MM.1S (cell line): Measurements from ENCODE around the gene TCF12.
"Not testable (repeated sequence)": the region's sequence is repeated elsewhere in the genome, so short reads cannot be mapped to it uniquely, and the experiment has no call there.

Source experiments
- DNase-seq: peaks from one replicate; pipeline ENCODE4 v3.0.0-alpha.2; 2015
- H2AFZ ChIP-seq: fragments of 300-600 bp; sonication (generic); 2 replicates; pipeline ENCODE4 v1.6.0; 2016; ENCODE audit warnings: antibody characterized with exemption, low read length
- H3F3A ChIP-seq: fragments of 300-600 bp; sonication (generic); 2 replicates; pipeline ENCODE4 v1.6.1; 2016; ENCODE audit warnings: mild to moderate bottlenecking, antibody characterized with exemption, low read length, moderate library complexity, mixed read lengths; ENCODE audit not compliant: insufficient read depth
- H3K27ac ChIP-seq: fragments of 300-600 bp; sonication (generic); 2 replicates; pipeline ENCODE4 v1.5.1; 2016; ENCODE audit warnings: mild to moderate bottlenecking, low read length
- H3K27me3 ChIP-seq: fragments of 300-600 bp; sonication (generic); replicated peaks from 2 replicates; pipeline ENCODE4 v1.6.0; 2016; ENCODE audit warnings: low read length; ENCODE audit not compliant: insufficient read depth
- H3K36me3 ChIP-seq: fragments of 300-600 bp; sonication (generic); replicated peaks from 2 replicates; pipeline ENCODE4 v1.6.1; 2016; ENCODE audit warnings: mild to moderate bottlenecking, low read length, mixed read lengths; ENCODE audit not compliant: insufficient read depth
- H3K4me1 ChIP-seq: fragments of 300-600 bp; sonication (generic); 2 replicates; pipeline ENCODE4 v1.6.1; 2016; ENCODE audit warnings: low read length, mixed read lengths
- H3K4me2 ChIP-seq: fragments of 300-600 bp; sonication (generic); 2 replicates; pipeline ENCODE4 v1.6.0; 2016; ENCODE audit warnings: low read depth, low read length
- H3K4me3 ChIP-seq: fragments of 300-600 bp; sonication (generic); 2 replicates; pipeline ENCODE4 v1.5.1; 2016; ENCODE audit warnings: low read length, mixed read lengths
- H3K79me2 ChIP-seq: fragments of 300-600 bp; sonication (generic); 2 replicates; pipeline ENCODE4 v1.6.1; 2016; ENCODE audit warnings: mixed run types, low read length, mixed read lengths
- H3K9ac ChIP-seq: fragments of 300-600 bp; sonication (generic); 2 replicates; pipeline ENCODE4 v1.6.1; 2016; ENCODE audit warnings: low read length, mixed read lengths
- H3K9me2 ChIP-seq: fragments of 300-600 bp; sonication (generic); replicated peaks from 2 replicates; pipeline ENCODE4 v1.6.1; 2016; ENCODE audit warnings: mild to moderate bottlenecking, low read length, mixed read lengths; ENCODE audit not compliant: insufficient read depth
- H3K9me3 ChIP-seq: fragments of 300-600 bp; sonication (generic); replicated peaks from 2 replicates; pipeline ENCODE4 v1.6.1; 2016; ENCODE audit warnings: mild to moderate bottlenecking, low read length, mixed read lengths; ENCODE audit not compliant: insufficient read depth
- H4K20me1 ChIP-seq: fragments of 300-600 bp; sonication (generic); 2 replicates; pipeline ENCODE4 v1.6.1; 2016; ENCODE audit warnings: mild to moderate bottlenecking, low read length, moderate library complexity, mixed read lengths; ENCODE audit not compliant: insufficient read depth
- EZH2 ChIP-seq: fragments of 300-600 bp; sonication (generic); optimal IDR thresholded peaks from 2 replicates; pipeline ENCODE3; 2017; ENCODE audit warnings: low read depth, mild to moderate bottlenecking, antibody characterized with exemption, low read length, mixed read lengths
- EZH2phosphoT487 ChIP-seq: fragments of 300-600 bp; sonication (generic); IDR thresholded peaks from 2 replicates; pipeline ENCODE4 v1.6.1; 2018; ENCODE audit warnings: antibody characterized with exemption, low read length
- TF ChIP-seq, protein P1 (sequence below): fragments of 300-600 bp; sonication (generic); IDR thresholded peaks from 2 replicates; pipeline ENCODE4 v1.5.1; 2016; ENCODE audit warnings: antibody characterized with exemption, low read length, mixed read lengths

Gene TCF12

GRCh38 chr15:57095896-57096295, 177.5 kb downstream of the TCF12 start:
- no peaks in the 10 kb centered on the region for H3K9me2 ChIP-seq
- no peaks in the 10 kb centered on the region for H3K9me3 ChIP-seq
- TF ChIP-seq EZH2phosphoT487 (no peak), EZH2 (no peak)
- TF ChIP-seq, protein P1, sequence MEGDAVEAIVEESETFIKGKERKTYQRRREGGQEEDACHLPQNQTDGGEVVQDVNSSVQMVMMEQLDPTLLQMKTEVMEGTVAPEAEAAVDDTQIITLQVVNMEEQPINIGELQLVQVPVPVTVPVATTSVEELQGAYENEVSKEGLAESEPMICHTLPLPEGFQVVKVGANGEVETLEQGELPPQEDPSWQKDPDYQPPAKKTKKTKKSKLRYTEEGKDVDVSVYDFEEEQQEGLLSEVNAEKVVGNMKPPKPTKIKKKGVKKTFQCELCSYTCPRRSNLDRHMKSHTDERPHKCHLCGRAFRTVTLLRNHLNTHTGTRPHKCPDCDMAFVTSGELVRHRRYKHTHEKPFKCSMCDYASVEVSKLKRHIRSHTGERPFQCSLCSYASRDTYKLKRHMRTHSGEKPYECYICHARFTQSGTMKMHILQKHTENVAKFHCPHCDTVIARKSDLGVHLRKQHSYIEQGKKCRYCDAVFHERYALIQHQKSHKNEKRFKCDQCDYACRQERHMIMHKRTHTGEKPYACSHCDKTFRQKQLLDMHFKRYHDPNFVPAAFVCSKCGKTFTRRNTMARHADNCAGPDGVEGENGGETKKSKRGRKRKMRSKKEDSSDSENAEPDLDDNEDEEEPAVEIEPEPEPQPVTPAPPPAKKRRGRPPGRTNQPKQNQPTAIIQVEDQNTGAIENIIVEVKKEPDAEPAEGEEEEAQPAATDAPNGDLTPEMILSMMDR = no peak
- no peak overlapping the region for H3K4me3 ChIP-seq
- no peak overlapping the region for H3K27ac ChIP-seq
- DNase-seq = no peak
- H3K36me3 ChIP-seq = no peaks in the 10 kb centered on the region
- H2AFZ ChIP-seq = no peak overlapping the region
- no peaks in the 10 kb centered on the region for H3K27me3 ChIP-seq
- no peak overlapping the region for H3K9ac ChIP-seq
- H4K20me1 ChIP-seq = no peaks in the 10 kb centered on the region
- no peak overlapping the region for H3K4me2 ChIP-seq
- no peaks in the 10 kb centered on the region for H3K79me2 ChIP-seq
- 0 out of 2 replicates have a peak, but pooled peaks cover 3% of the 10 kb centered on the region for H3F3A ChIP-seq
- no peaks in the 10 kb centered on the region for H3K4me1 ChIP-seq

- no peaks in the 10 kb centered on the region for H3K9me2 ChIP-seq
- DNase-seq = no peak
- H3K4me3 ChIP-seq = no peak overlapping the region
- no peaks in the 10 kb centered on the region for H3K9me3 ChIP-seq
- H3K36me3 ChIP-seq = no peaks in the 10 kb centered on the region
- TF ChIP-seq, protein P1 = no peak
- no peak for TF ChIP-seq EZH2
- no peak for TF ChIP-seq EZH2phosphoT487
- H3K27me3 ChIP-seq = no peaks in the 10 kb centered on the region
- no peaks in the 10 kb centered on the region for H3F3A ChIP-seq
- no peaks in the 10 kb centered on the region for H4K20me1 ChIP-seq
- no peak overlapping the region for H3K4me2 ChIP-seq
- H3K4me1 ChIP-seq = no peaks in the 10 kb centered on the region
- H3K27ac ChIP-seq = no peak overlapping the region
- H3K9ac ChIP-seq = no peak overlapping the region
- H2AFZ ChIP-seq = no peak overlapping the region
- H3K79me2 ChIP-seq = no peaks in the 10 kb centered on the region
Measured at GRCh38 chr15:57097246-57097645, 178.8 kb downstream of the TCF12 start.

DNA sequence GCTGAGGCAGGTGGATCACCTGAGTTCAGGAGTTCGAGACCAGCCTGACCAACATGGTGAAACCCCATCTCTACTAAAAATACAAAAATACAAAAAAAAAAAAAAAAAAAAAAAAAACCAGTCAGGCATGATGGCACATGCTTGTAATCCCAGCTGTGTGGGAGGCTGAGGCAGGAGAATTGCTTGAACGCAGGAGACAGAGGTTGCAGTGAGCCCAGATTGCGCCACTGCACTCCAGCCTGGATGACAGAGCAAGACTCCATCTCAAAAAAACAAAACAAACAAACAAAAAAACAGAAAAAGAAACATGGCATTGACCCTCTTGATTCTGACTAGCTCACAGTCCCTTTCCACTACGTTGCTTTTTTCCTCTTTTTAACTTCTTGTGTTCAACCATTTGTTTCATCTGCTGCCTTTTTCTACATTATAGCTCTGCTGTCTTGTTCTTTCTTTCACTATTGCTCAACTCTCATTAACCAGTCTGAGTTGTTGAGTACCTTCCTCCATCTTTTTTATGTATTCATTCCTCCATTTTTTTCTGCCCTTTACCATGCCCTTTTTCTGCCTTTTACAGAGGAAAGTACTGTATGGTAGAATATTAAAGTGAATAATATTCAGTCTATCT, 179.6 kb downstream of the TCF12 start:
- not testable (repeated sequence) for H3K9me2 ChIP-seq, H3F3A ChIP-seq, H3K9ac ChIP-seq, H3K4me3 ChIP-seq, H2AFZ ChIP-seq, DNase-seq, H3K36me3 ChIP-seq, H3K4me2 ChIP-seq, H4K20me1 ChIP-seq, H3K4me1 ChIP-seq, H3K27ac ChIP-seq, H3K9me3 ChIP-seq, H3K27me3 ChIP-seq, H3K79me2 ChIP-seq

- Histone ChIP-seq H3K79me2 (no peaks in the 10 kb centered on the region), H4K20me1 (no peaks in the 10 kb centered on the region), H3K9me3 (no peaks in the 10 kb centered on the region), H3K27ac (no peak overlapping the region), H3K4me1 (no peaks in the 10 kb centered on the region), H3K4me2 (no peak overlapping the region), H3K9me2 (no peaks in the 10 kb centered on the region), H2AFZ (no peak overlapping the region), H3K27me3 (no peaks in the 10 kb centered on the region), H3K4me3 (no peak overlapping the region), H3K36me3 (no peaks in the 10 kb centered on the region), H3F3A (no peaks in the 10 kb centered on the region), H3K9ac (no peak overlapping the region)
- TF ChIP-seq, protein P1 = no peak
- TF ChIP-seq EZH2 (no peak), EZH2phosphoT487 (no peak)
- no peak for DNase-seq
Measured at GRCh38 chr15:57098896-57099295, 180.5 kb downstream of the TCF12 start.
